Left ventricle myocardium inferior (tissue), 1 donor: ENCODE measurements around the gene LIPC. TPM values are rescaled to one million over a fixed set of nuclear protein-coding genes. Genes with fewer than 3 reads are reported as not detected.
A peak's percentile ranks its signal among the peaks of the same experiment; 100 is the strongest.

Source experiments
- DNase-seq: peaks from one replicate; pipeline ENCODE4 v3.0.0-alpha.2; 2020
- H3K27ac ChIP-seq: fragments of 200-600 bp; replicated peaks from 2 replicates; pipeline ENCODE4 v1.8.0; 2021
- H3K27me3 ChIP-seq: fragments of 200-600 bp; 2 replicates; pipeline ENCODE4 v1.8.0; 2021; ENCODE audit warnings: low read depth
- H3K36me3 ChIP-seq: fragments of 200-600 bp; 2 replicates; pipeline ENCODE4 v1.8.0; 2021
- H3K4me1 ChIP-seq: fragments of 200-600 bp; 2 replicates; pipeline ENCODE4 v1.8.0; 2021
- H3K4me3 ChIP-seq: fragments of 200-600 bp; 2 replicates; pipeline ENCODE4 v1.8.0; 2021; ENCODE audit warnings: mild to moderate bottlenecking, moderate library complexity
- H3K9me3 ChIP-seq: fragments of 200-600 bp; replicated peaks from 2 replicates; pipeline ENCODE4 v1.8.0; 2021
- CTCF ChIP-seq: fragments of 200-600 bp; IDR thresholded peaks from 2 replicates; pipeline ENCODE4 v1.8.0; 2021; ENCODE audit warnings: antibody characterized with exemption, mild to moderate bottlenecking, borderline replicate concordance
- intact Hi-C: fragments of 100-400 bp; cut with micrococcal nuclease; formaldehyde crosslinking; loops from one replicate; pipeline ENCODE4 v1.11.0; 2022
- total RNA-seq: library from RNA; stranded (reverse); fragmentation: NEBNext Ultra II Directional; extraction: Animal tissue kit (Norgen Biotek cat#: 25700); gene quantifications from one replicate; pipeline ENCODE4 v1.2.1, GENCODE V29; 2021
- donor health status: DM: no; HTN: yes; CAD: no; lungs with severe emphysema.

LIPC gene
- total RNA-seq, 1 donor from 2014 or later: 1.5 TPM

GRCh38 chr15:58512522-58512921 lies 80.7 kb downstream of the LIPC start:
- Histone ChIP-seq H3K9me3 (no peaks in the 10 kb centered on the region), H3K36me3 (no peaks in the 10 kb centered on the region), H3K4me1 (peaks cover 17% of the 10 kb centered on the region), H3K27ac (no peak overlapping the region), H3K27me3 (no peaks in the 10 kb centered on the region), H3K4me3 (no peak overlapping the region)
- intact Hi-C loops: no loop called here
- no peak for TF ChIP-seq CTCF
- DNase-seq: no peak

GRCh38 chr15:58513008-58513407 lies 81.2 kb downstream of the LIPC start:
- Histone ChIP-seq H3K27me3 (no peaks in the 10 kb centered on the region), H3K9me3 (no peaks in the 10 kb centered on the region), H3K4me3 (no peak overlapping the region), H3K27ac (no peak overlapping the region), H3K36me3 (no peaks in the 10 kb centered on the region), H3K4me1 (peaks cover 22% of the 10 kb centered on the region)
- no peak for TF ChIP-seq CTCF
- DNase-seq: no peak
- intact Hi-C loops: no loop called here

GRCh38 chr15:58513726-58514336 lies 82.0 kb downstream of the LIPC start:
- TF ChIP-seq CTCF: no peak
- Histone ChIP-seq H3K9me3 (no peaks in the 10 kb centered on the region), H3K4me3 (no peak overlapping the region), H3K27ac (no peak overlapping the region), H3K4me1 (peaks cover 23% of the 10 kb centered on the region), H3K36me3 (no peaks in the 10 kb centered on the region), H3K27me3 (no peaks in the 10 kb centered on the region)
- intact Hi-C loops: no loop called here
- DNase-seq: no peak

GRCh38 chr15:58515807-58516206 lies 84.0 kb downstream of the LIPC start:
- no peak for DNase-seq
- no peaks in the 10 kb centered on the region for H3K27me3 ChIP-seq
- H3K4me3 ChIP-seq: no peak overlapping the region
- no peaks in the 10 kb centered on the region for H3K9me3 ChIP-seq
- H3K36me3 ChIP-seq: no peaks in the 10 kb centered on the region
- H3K4me1 ChIP-seq: peaks cover 20% of the 10 kb centered on the region
- no peak overlapping the region for H3K27ac ChIP-seq
- TF ChIP-seq CTCF: no peak
- intact Hi-C loops: no loop called here

- H3K36me3 ChIP-seq: no peaks in the 10 kb centered on the region
- H3K27ac ChIP-seq: no peak overlapping the region
- no peaks in the 10 kb centered on the region for H3K9me3 ChIP-seq
- DNase-seq: no peak
- no peak overlapping the region for H3K4me3 ChIP-seq
- intact Hi-C loops: no loop called here
- H3K4me1 ChIP-seq: peaks cover 33% of the 10 kb centered on the region
- H3K27me3 ChIP-seq: no peaks in the 10 kb centered on the region
- TF ChIP-seq CTCF: peak; percentile 20
Measured at GRCh38 chr15:58517252-58517681, 85.5 kb downstream of the LIPC start.
